ENCODE measurements around the gene DNAH6. TPM values are rescaled to one million over a fixed set of nuclear protein-coding genes. Genes with fewer than 3 reads are reported as not detected.
A peak's percentile ranks its signal among the peaks of the same experiment; 100 is the strongest.

DNAH6 gene
- total and polyA plus RNA-seq, 11 donors: 0.05 to 0.75 (median 0.10) TPM; not detected in 2

DNA sequence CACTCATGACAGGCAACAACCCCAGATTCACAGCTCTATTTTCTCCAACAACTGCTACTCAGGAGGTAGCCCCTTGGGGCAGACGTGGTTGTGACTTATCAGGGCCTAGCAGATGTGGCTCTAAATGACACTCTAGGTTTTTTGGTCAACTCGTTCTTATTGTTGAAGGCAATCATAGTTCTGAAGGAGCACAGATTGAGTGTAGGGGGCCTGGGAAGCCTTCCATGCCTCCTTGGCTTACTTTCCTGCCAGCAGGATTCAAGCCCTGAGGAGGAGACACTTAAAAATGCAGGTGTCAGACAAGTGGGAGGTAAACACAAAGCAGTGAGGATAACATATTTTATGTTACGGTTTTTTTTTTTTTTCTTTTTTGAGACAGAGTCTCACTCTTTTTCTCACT lies 33.7 kb upstream of the DNAH6 start:
- Histone ChIP-seq H3K27ac (no peak overlapping the region), H3K4me3 (no peak overlapping the region), H3K9me3 (peaks cover 0 to 5% (median 0%) of the 10 kb centered on the region in 12 donors), H3K4me1 (peaks cover 0 to 11% (median 0%) of the 10 kb centered on the region in 12 donors), H3K36me3 (no peaks in the 10 kb centered on the region), H3K27me3 (no peaks in the 10 kb centered on the region)
- no peak for ATAC-seq
- intact Hi-C loops (cut with DNase I): no loop called here
- no peak for TF ChIP-seq POLR2A (IDR thresholded peaks at IDR 0.05)
- 49 to 63% (median 56%) methylated on average over 3 of the region's 3 CpGs for WGBS, 4 donors
- no peak for DNase-seq

DNA sequence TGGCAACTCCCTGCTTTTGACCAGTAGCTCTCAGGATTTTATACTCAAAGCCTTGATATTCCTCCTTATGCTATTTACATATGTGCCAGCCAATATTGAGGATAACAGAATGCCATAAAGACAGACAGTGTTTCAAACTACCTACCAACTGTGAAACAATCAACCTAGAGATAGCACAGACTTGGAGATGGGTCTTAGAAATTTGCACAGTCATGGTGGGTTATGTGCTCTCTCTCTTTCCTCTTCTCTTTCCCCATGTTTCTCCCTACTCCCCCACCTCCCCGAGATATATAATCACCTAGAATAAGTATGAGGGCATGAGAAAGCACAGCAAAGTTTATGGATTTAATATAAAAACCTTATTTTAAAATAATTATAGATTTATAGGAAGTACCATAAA lies 33.0 kb upstream of the DNAH6 start:
- 86 to 100% (median 90%) methylated on average over 1 of the region's 1 CpG for WGBS, 4 donors
- intact Hi-C loops (cut with DNase I): no loop called here

DNA sequence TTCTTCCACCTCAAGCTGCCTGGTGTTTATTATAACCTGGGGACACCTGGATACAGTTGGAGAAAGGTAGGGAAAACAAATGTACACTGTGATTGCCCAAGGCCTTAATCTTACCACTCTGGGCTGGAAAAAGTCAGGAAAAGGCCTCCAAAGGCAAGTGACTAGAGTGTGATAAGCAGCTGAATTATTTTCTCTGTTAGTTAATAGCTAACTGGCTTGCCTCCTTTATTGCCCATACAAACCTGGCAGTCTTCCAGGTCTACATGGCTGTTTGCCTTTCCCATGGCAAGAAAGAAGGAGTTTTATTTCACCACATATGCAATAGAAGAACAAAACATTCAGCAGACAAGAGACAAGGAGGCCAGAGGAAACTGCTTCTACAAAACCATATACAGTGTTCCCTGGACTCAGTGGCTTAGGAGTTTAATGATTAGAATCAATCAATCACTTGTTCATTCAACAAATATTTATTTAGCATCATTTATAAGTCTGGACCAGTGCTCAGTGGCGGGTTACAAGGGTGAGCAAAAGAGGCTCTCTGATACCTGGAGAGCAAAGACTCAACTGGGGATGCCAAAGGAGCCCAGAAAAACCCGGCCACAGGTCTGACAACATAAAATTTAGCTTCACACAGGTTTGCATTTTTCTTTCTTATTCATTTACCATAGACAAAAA lies 29.7 kb upstream of the DNAH6 start:
- 88 to 93% (median 89%) methylated on average over 2 of the region's 2 CpGs for WGBS, 4 donors
- H3K4me1 ChIP-seq: peaks cover 0 to 11% (median 0%) of the 10 kb centered on the region in 12 donors
- H3K9me3 ChIP-seq: no peaks in the 10 kb centered on the region
- H3K27me3 ChIP-seq: no peaks in the 10 kb centered on the region
- H3K4me3 ChIP-seq: no peak overlapping the region
- ATAC-seq: no peak
- TF ChIP-seq, protein P1, sequence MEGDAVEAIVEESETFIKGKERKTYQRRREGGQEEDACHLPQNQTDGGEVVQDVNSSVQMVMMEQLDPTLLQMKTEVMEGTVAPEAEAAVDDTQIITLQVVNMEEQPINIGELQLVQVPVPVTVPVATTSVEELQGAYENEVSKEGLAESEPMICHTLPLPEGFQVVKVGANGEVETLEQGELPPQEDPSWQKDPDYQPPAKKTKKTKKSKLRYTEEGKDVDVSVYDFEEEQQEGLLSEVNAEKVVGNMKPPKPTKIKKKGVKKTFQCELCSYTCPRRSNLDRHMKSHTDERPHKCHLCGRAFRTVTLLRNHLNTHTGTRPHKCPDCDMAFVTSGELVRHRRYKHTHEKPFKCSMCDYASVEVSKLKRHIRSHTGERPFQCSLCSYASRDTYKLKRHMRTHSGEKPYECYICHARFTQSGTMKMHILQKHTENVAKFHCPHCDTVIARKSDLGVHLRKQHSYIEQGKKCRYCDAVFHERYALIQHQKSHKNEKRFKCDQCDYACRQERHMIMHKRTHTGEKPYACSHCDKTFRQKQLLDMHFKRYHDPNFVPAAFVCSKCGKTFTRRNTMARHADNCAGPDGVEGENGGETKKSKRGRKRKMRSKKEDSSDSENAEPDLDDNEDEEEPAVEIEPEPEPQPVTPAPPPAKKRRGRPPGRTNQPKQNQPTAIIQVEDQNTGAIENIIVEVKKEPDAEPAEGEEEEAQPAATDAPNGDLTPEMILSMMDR (IDR thresholded peaks at IDR 0.05): no peak
- TF ChIP-seq POLR2A (IDR thresholded peaks at IDR 0.05): no peak
- DNase-seq: no peak
- no peak overlapping the region for H3K27ac ChIP-seq
- no peaks in the 10 kb centered on the region for H3K36me3 ChIP-seq
- intact Hi-C loops (cut with DNase I): no loop called here

More for the DNA sequence above, 33.0 kb upstream of the DNAH6 start:
- TF ChIP-seq POLR2A (IDR thresholded peaks at IDR 0.05): no peak
- TF ChIP-seq, protein P1 (IDR thresholded peaks at IDR 0.05): no peak
- Histone ChIP-seq H3K27ac (no peak overlapping the region), H3K4me3 (no peak overlapping the region), H3K36me3 (no peaks in the 10 kb centered on the region), H3K27me3 (no peaks in the 10 kb centered on the region), H3K4me1 (peaks cover 0 to 11% (median 0%) of the 10 kb centered on the region in 12 donors), H3K9me3 (no peaks in the 10 kb centered on the region)
- DNase-seq: no peak
- no peak for ATAC-seq

DNA sequence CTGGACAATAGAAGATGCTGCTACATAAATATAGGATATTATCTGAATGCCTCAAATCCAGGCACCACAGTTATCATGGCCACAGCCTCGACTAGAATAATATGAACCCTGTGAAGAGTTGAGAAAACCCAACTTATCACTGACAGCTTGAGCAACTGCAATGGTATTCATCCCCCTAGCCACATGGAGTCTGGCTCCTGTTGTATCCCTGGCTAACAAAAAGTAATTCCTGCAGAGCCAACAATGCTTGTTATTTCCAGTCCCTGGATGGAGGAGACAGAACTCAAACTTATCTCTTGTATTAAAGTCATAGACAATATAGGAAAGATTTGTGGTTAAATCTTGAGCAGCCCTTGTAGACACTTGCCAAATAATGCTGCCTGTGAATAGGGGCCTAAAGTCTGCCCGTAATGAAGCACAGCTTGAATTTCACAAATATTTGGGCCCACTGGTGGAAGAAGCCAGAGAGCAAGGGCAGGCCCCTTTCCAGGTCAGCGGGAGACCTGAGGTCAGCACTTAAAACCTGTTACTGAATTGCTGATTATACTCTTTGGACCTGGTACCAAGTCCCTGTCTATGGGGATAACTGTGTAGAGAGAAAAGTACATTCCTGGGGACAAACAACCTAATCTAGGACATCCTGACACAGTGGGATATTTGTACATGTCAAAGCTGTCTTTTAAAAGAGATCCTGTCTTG lies 28.9 kb upstream of the DNAH6 start:
- Histone ChIP-seq H3K9me3 (no peaks in the 10 kb centered on the region), H3K4me1 (peaks cover 0 to 11% (median 0%) of the 10 kb centered on the region in 12 donors), H3K36me3 (no peaks in the 10 kb centered on the region), H3K4me3 (no peak overlapping the region), H3K27ac (peak overlapping the region in 2 of 12 donors; percentile 32), H3K27me3 (no peaks in the 10 kb centered on the region)
- no peak for TF ChIP-seq POLR2A (IDR thresholded peaks at IDR 0.05)
- TF ChIP-seq, protein P1 (IDR thresholded peaks at IDR 0.05): no peak
- no peak for DNase-seq
- ATAC-seq: peak; percentile 24 to 89 (median 66)
- WGBS, 4 donors: 27 to 42% (median 30%) methylated on average over 3 of the region's 3 CpGs
- intact Hi-C loops (cut with DNase I): no loop called here

Measured in heart left ventricle (tissue), 16 donors.